NAMALWA (cell line): ENCODE data around the gene ZDHHC13.

Experiments used
- DNase-seq: peaks from one replicate; pipeline ENCODE4 v3.0.0-alpha.2; 2015; ENCODE audit warnings: low spot score

Gene ZDHHC13

GRCh38 chr11:19208959-19209546 is 92.1 kb downstream of the ZDHHC13 start:
- no peak for DNase-seq

GRCh38 chr11:19209617-19210370 is 92.8 kb downstream of the ZDHHC13 start:
- no peak for DNase-seq

GRCh38 chr11:19216021-19216420 is 99.1 kb downstream of the ZDHHC13 start:
- DNase-seq = no peak

- DNase-seq = no peak
Observed at GRCh38 chr11:19216709-19217374, 99.9 kb downstream of the ZDHHC13 start.

- no peak for DNase-seq
Observed at GRCh38 chr11:19218216-19218615, 101.2 kb downstream of the ZDHHC13 start.

GRCh38 chr11:19218786-19219460 is 102.0 kb downstream of the ZDHHC13 start:
- no peak for DNase-seq

GRCh38 chr11:19220903-19221724 is 104.1 kb downstream of the ZDHHC13 start:
- no peak for DNase-seq

GRCh38 chr11:19225123-19225522 is 108.2 kb downstream of the ZDHHC13 start:
- no peak for DNase-seq

GRCh38 chr11:19225581-19225980 is 108.6 kb downstream of the ZDHHC13 start:
- no peak for DNase-seq
